ENCODE measurements around the gene RCAN2. TPM values are rescaled to one million over a fixed set of nuclear protein-coding genes. Genes with fewer than 3 reads are reported as not detected.

RCAN2 gene
- total and polyA plus RNA-seq, 9 of the 15 experiments (the other 6 are each of a cell fraction or from before 2014, with no cell fraction given), result 0.04 TPM; not detected in 8

GRCh38 chr6:46437671-46438221, 53.5 kb downstream of the RCAN2 start (continued):
- TF ChIP-seq ZNF318 (IDR thresholded peaks at IDR 0.05; ENCODE audit: borderline replicate concordance in 1 of 2, low read depth in 1 of 2), result peak in 1 of 2 experiments; percentile 68; a peak in 1 of 4 replicates
- no peak for TF ChIP-seq TCF7 (IDR thresholded peaks at IDR 0.05; ENCODE audit: borderline replicate concordance)
- no peak for TF ChIP-seq DNMT1 (IDR thresholded peaks at IDR 0.05)
- no peak for TF ChIP-seq KHSRP (IDR thresholded peaks at IDR 0.05)
- no peak for TF ChIP-seq SIN3A (IDR thresholded peaks at IDR 0.05; ENCODE audit: borderline replicate concordance in 2 of 2, control insufficient read depth in 1 of 2, low read depth in 2 of 2, low read length in 2 of 2)
- TF ChIP-seq POLR2H (tag; IDR thresholded peaks at IDR 0.05; ENCODE audit: low read depth), result 0 out of 2 replicates have a peak, but pooled peaks have one; percentile 34
- TF ChIP-seq ZNF507 (tag; conservative IDR thresholded peaks at IDR 0.05), result no peak
- TF ChIP-seq MBD2 (IDR thresholded peaks at IDR 0.05; ENCODE audit: borderline replicate concordance, low read depth), result no peak
- TF ChIP-seq CBFA2T3 (IDR thresholded peaks at IDR 0.05), result no peak
- TF ChIP-seq HMBOX1 (IDR thresholded peaks at IDR 0.05), result no peak
- no peak for TF ChIP-seq ZNF668 (CRISPR knock-in tag; IDR thresholded peaks at IDR 0.05)
- TF ChIP-seq EZH2 (IDR thresholded peaks at IDR 0.05; ENCODE audit: borderline replicate concordance, low read depth, low read length), result no peak
- TF ChIP-seq HMGXB4 (CRISPR knock-in tag; IDR thresholded peaks at IDR 0.05), result no peak
- TF ChIP-seq ZNF280A (IDR thresholded peaks at IDR 0.05; ENCODE audit: low read depth, partially characterized antibody), result no peak
- TF ChIP-seq NCOA4 (IDR thresholded peaks at IDR 0.05; ENCODE audit: partially characterized antibody), result no peak

Measured in K562 (cell line).